ENCODE data around the gene LRRC61. TPM values are rescaled to one million over a fixed set of nuclear protein-coding genes. Genes with fewer than 3 reads are reported as not detected.
"Not testable (repeated sequence)": the region's sequence is repeated elsewhere in the genome, so short reads cannot be mapped to it uniquely, and the experiment has no call there.

LRRC61 gene
- total RNA-seq, 4 donors from 2014 or later = 5.9 to 41.2 (median 15.3) TPM

DNA sequence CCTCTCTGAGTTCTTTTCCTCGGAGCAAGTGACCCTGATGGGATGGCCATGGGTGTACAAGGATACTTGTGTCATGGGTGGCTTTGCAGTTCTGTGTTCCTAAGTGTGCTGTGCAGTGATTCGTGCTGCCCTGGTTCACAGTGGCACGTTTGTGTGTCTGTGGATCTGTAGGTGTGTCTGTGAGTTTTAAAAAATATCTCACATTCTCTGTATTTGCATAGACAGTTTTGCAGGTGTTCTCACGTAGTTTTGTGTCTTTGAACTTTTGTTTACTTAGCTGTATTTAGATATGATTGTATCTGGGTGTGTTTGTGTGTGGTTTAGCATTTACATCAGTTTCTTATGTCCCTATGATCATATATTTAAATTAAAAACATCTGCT, 59.7 kb downstream of the LRRC61 start:
- H3K27ac ChIP-seq = no peak overlapping the region
- H3K4me3 ChIP-seq = no peak overlapping the region
- no peaks in the 10 kb centered on the region for H3K36me3 ChIP-seq
- DNase-seq = no peak
- intact Hi-C loops (cut with DNase I; ENCODE audit: low total_unique reads) = no loop called here
- H3K27me3 ChIP-seq = no peaks in the 10 kb centered on the region
- no peaks in the 10 kb centered on the region for H3K9me3 ChIP-seq
- TF ChIP-seq, protein P1, sequence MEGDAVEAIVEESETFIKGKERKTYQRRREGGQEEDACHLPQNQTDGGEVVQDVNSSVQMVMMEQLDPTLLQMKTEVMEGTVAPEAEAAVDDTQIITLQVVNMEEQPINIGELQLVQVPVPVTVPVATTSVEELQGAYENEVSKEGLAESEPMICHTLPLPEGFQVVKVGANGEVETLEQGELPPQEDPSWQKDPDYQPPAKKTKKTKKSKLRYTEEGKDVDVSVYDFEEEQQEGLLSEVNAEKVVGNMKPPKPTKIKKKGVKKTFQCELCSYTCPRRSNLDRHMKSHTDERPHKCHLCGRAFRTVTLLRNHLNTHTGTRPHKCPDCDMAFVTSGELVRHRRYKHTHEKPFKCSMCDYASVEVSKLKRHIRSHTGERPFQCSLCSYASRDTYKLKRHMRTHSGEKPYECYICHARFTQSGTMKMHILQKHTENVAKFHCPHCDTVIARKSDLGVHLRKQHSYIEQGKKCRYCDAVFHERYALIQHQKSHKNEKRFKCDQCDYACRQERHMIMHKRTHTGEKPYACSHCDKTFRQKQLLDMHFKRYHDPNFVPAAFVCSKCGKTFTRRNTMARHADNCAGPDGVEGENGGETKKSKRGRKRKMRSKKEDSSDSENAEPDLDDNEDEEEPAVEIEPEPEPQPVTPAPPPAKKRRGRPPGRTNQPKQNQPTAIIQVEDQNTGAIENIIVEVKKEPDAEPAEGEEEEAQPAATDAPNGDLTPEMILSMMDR (IDR thresholded peaks at IDR 0.05) = no peak
- TF ChIP-seq POLR2A (IDR thresholded peaks at IDR 0.05) = no peak
- H3K4me1 ChIP-seq = no peaks in the 10 kb centered on the region

DNA sequence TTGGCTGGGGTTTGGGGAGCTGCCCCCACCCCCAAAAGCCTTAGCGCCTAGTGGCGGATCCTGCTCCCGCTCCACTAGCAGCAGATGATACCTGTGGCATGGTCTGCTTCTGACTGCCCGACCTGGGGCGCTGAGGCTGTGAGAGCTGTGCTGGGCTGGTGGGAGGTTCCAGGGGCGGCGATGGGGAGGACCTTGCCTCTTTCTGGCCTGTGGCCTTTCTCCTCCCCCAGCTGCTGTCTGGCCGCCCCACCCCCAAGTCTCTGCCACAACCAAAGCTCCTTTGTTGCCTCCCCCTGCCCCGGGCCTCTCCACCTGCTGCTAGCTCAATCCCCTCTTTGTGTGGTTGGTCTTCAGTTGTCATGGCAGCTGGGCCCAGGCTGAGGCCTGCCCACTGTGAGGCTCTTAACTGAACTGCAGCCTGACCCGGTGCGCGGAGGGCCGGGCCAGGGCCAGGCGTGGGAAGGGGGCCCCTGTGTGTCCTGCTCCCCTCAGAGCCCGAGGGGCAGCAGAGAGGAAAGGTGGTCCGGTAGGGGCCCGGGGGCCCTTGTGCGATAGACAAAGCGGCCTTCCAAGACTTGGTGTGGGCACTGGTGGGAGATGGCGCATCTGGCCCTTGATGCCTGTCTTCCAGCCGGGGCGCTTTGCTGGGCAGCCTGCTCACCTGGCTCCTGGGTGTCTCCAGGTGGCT, 60.7 kb downstream of the LRRC61 start:
- Histone ChIP-seq H3K27me3 (no peaks in the 10 kb centered on the region), H3K36me3 (no peaks in the 10 kb centered on the region), H3K9me3 (no peaks in the 10 kb centered on the region), H3K27ac (no peak overlapping the region), H3K4me1 (no peaks in the 10 kb centered on the region), H3K4me3 (no peak overlapping the region)
- intact Hi-C loops (cut with DNase I; ENCODE audit: low total_unique reads) = no loop called here
- no peak for TF ChIP-seq POLR2A (IDR thresholded peaks at IDR 0.05)
- TF ChIP-seq, protein P1 (IDR thresholded peaks at IDR 0.05) = no peak
- no peak for DNase-seq

DNA sequence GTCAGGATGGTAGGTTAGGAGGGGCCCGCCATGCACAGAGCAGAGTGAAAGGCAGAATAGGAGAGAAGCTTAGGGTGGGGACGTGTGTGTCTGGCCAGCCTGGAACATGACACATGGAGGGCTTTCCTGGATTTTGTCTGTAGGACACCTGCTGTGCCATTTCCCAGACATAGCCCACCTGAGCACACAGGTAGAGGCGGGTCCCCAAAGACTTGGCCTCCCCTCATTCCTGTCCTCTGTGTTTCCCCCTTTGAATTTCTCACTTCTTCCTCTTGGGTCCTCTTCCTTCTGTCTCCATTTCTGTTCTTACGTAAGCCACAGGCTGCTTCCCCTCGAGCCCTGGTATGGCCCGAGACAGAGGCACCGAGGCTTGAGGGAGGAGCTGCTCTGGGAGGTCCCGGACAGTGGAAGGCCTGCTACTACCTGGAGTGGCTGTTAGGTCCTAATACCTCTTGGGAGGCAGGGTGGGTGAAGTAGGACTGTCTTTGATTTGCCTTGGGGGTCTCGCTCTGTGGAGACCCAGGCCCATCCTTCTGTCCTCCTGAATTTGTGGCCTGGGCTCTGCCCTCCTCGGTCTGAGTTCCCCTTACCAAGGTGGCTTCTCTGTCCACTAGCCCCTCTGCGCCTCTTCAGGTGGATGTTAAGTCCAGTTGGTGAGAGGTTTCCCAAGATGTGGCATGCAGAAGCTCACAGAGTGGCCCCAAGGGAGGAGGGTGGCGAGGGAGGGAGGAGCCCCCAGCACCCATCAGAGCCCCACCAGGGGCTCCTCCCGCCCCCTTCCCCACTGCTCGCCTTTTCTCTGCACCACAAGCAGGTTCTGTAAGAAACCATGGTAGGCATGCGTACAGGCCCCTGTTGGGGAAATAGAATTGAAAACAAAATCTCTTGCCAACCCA, 61.5 kb downstream of the LRRC61 start:
- Histone ChIP-seq H3K36me3 (no peaks in the 10 kb centered on the region), H3K4me1 (no peaks in the 10 kb centered on the region), H3K4me3 (no peak overlapping the region), H3K27ac (no peak overlapping the region), H3K9me3 (no peaks in the 10 kb centered on the region), H3K27me3 (no peaks in the 10 kb centered on the region)
- intact Hi-C loops (cut with DNase I; ENCODE audit: low total_unique reads) = no loop called here
- TF ChIP-seq, protein P1 (IDR thresholded peaks at IDR 0.05) = no peak
- TF ChIP-seq POLR2A (IDR thresholded peaks at IDR 0.05) = no peak
- no peak for DNase-seq

DNA sequence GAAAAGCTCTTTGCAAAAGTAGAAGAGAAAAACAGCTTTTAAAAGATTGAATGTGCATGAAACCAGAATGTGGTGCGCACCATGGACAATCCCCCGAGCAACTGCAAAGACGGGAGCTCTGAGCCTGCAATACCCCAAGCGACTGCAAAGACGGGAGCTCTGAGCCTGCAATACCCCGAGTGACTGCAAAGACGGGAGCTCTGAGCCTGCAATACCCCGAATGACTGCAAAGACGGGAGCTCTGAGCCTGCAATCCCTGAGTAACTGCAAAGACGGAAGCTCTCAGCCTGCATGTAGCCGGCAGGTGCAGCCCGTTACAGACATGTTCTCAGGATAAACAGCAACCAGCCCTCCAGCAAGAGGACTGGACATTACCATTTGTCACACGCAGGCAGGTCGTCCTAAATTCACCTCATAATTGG, 62.2 kb downstream of the LRRC61 start:
- no peak for DNase-seq
- H3K27ac ChIP-seq = no peak overlapping the region
- H3K9me3 ChIP-seq = no peaks in the 10 kb centered on the region
- intact Hi-C loops (cut with DNase I; ENCODE audit: low total_unique reads) = no loop called here
- H3K4me3 ChIP-seq = no peak overlapping the region
- no peaks in the 10 kb centered on the region for H3K36me3 ChIP-seq
- no peak for TF ChIP-seq POLR2A (IDR thresholded peaks at IDR 0.05)
- TF ChIP-seq, protein P1 (IDR thresholded peaks at IDR 0.05) = no peak
- no peaks in the 10 kb centered on the region for H3K27me3 ChIP-seq
- no peaks in the 10 kb centered on the region for H3K4me1 ChIP-seq

DNA sequence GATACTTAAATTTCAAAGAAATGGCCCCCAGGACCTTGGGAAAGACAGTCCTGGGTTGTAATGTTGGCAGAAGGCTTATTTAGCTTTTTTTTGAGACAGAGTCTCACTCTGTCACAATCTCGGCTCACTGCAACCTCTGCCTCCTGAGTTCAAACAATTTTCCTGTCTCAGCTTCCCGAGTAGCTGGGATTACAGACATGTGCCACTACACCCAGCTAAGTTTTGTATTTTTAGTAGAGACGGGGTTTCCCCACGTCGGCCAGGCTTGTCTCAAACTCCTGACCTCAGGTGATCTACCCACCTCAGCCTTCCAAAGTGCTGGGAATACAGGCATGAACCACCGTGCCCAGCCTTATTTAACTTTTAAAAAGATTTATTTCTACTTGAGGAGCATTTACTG, 62.7 kb downstream of the LRRC61 start:
- H3K4me3 ChIP-seq; intact Hi-C loops (cut with DNase I; ENCODE audit: low total_unique reads); H3K4me1 ChIP-seq; H3K36me3 ChIP-seq; H3K27ac ChIP-seq; H3K9me3 ChIP-seq; H3K27me3 ChIP-seq; DNase-seq: not testable (repeated sequence)

Other genes starting within 250 kb of the LRRC61 start
- gene ACTR3C, start 190 bp downstream of the LRRC61 start, total RNA-seq = 10 to 100 TPM in 2 of 4 donors, 1 to 10 TPM in 2; 2.6 to 13.1 (median 10.3) TPM
- gene RARRES2, start 18.3 kb downstream of the LRRC61 start, total RNA-seq = 100 to 1,000 TPM; 128 to 536 (median 236) TPM
- gene REPIN1, start 45.5 kb downstream of the LRRC61 start, total RNA-seq = 10 to 100 TPM in 3 of 4 donors, 1 to 10 TPM in 1; 9.7 to 80.8 (median 37.9) TPM
- gene ZNF775, start 56.0 kb downstream of the LRRC61 start, total RNA-seq = 1 to 10 TPM in 3 of 4 donors, not detected in 1; 2.0 to 8.4 (median 6.7) TPM
- 10 to 100 TPM; 16.7 to 47.7 (median 25.6) TPM for gene GIMAP8, start 127.3 kb downstream of the LRRC61 start, total RNA-seq
- 10 to 100 TPM; 14.6 to 70.8 (median 28.8) TPM for gene GIMAP7, start 191.5 kb downstream of the LRRC61 start, total RNA-seq
- gene GIMAP4, start 244.0 kb downstream of the LRRC61 start, total RNA-seq = 100 to 1,000 TPM in 1 of 4 donors, 10 to 100 TPM in 3; 39.0 to 116 (median 75.7) TPM